Neural cell (in vitro differentiated cells): ENCODE measurements around the gene SLIT3.

Experiments
- TAF1 ChIP-seq: IDR thresholded peaks from 2 replicates; pipeline ENCODE4 v1.6.1; 2012; ENCODE audit warnings: low read depth
- TF ChIP-seq, protein P1 (sequence below): fragments of 450-650 bp; IDR thresholded peaks from 2 replicates; pipeline ENCODE4 v1.5.1; 2014; ENCODE audit warnings: antibody characterized with exemption, mild to moderate bottlenecking, moderate library complexity; ENCODE audit not compliant: poor library complexity, severe bottlenecking

- TF ChIP-seq, protein P1, sequence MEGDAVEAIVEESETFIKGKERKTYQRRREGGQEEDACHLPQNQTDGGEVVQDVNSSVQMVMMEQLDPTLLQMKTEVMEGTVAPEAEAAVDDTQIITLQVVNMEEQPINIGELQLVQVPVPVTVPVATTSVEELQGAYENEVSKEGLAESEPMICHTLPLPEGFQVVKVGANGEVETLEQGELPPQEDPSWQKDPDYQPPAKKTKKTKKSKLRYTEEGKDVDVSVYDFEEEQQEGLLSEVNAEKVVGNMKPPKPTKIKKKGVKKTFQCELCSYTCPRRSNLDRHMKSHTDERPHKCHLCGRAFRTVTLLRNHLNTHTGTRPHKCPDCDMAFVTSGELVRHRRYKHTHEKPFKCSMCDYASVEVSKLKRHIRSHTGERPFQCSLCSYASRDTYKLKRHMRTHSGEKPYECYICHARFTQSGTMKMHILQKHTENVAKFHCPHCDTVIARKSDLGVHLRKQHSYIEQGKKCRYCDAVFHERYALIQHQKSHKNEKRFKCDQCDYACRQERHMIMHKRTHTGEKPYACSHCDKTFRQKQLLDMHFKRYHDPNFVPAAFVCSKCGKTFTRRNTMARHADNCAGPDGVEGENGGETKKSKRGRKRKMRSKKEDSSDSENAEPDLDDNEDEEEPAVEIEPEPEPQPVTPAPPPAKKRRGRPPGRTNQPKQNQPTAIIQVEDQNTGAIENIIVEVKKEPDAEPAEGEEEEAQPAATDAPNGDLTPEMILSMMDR: no peak
- TF ChIP-seq TAF1: no peak
Measured at GRCh38 chr5:168899673-168900072, 401.3 kb downstream of the SLIT3 start.
